Gastrocnemius medialis (tissue), 4 donors: ENCODE results near the gene B3GALT5.

Experiments
- POLR2A ChIP-seq, 2 donors: fragments of 450-650 bp; IDR thresholded peaks; one replicate each; pipeline ENCODE4 v1.6.1; 2017; ENCODE audit warnings: antibody characterized with exemption in 2 of 2, mild to moderate bottlenecking in 2 of 2, moderate library complexity in 2 of 2
- TF ChIP-seq, protein P1 (sequence below), 5 experiments: fragments of 450-650 bp in 3 of 5; fragments of 200-600 bp in 2 of 5; sonication (generic) in 2 of 5; IDR thresholded peaks in 4 of 5; conservative IDR thresholded peaks in 1 of 5; 1 replicate in 4 of 5; 2 replicates in 1 of 5; pipeline ENCODE4 v1.5.1; 2016 to 2019; ENCODE audit warnings: antibody characterized with exemption in 5 of 5, mild to moderate bottlenecking in 3 of 5, moderate library complexity in 3 of 5

- TF ChIP-seq, protein P1, sequence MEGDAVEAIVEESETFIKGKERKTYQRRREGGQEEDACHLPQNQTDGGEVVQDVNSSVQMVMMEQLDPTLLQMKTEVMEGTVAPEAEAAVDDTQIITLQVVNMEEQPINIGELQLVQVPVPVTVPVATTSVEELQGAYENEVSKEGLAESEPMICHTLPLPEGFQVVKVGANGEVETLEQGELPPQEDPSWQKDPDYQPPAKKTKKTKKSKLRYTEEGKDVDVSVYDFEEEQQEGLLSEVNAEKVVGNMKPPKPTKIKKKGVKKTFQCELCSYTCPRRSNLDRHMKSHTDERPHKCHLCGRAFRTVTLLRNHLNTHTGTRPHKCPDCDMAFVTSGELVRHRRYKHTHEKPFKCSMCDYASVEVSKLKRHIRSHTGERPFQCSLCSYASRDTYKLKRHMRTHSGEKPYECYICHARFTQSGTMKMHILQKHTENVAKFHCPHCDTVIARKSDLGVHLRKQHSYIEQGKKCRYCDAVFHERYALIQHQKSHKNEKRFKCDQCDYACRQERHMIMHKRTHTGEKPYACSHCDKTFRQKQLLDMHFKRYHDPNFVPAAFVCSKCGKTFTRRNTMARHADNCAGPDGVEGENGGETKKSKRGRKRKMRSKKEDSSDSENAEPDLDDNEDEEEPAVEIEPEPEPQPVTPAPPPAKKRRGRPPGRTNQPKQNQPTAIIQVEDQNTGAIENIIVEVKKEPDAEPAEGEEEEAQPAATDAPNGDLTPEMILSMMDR (IDR thresholded peaks at IDR 0.05 in 4 of 5, conservative IDR thresholded peaks at IDR 0.05 in 1 of 5) = no peak
- no peak for TF ChIP-seq POLR2A (IDR thresholded peaks at IDR 0.05)
These were observed 98.1 kb downstream of the B3GALT5 start for GRCh38 chr21:39710866-39711265.
